ENCODE data around the gene DCBLD1. TPM values are rescaled to one million over a fixed set of nuclear protein-coding genes. Genes with fewer than 3 reads are reported as not detected.

The DCBLD1 gene
- total and polyA plus RNA-seq, 12 donors = 2.7 to 7.2 (median 4.2) TPM

DNA sequence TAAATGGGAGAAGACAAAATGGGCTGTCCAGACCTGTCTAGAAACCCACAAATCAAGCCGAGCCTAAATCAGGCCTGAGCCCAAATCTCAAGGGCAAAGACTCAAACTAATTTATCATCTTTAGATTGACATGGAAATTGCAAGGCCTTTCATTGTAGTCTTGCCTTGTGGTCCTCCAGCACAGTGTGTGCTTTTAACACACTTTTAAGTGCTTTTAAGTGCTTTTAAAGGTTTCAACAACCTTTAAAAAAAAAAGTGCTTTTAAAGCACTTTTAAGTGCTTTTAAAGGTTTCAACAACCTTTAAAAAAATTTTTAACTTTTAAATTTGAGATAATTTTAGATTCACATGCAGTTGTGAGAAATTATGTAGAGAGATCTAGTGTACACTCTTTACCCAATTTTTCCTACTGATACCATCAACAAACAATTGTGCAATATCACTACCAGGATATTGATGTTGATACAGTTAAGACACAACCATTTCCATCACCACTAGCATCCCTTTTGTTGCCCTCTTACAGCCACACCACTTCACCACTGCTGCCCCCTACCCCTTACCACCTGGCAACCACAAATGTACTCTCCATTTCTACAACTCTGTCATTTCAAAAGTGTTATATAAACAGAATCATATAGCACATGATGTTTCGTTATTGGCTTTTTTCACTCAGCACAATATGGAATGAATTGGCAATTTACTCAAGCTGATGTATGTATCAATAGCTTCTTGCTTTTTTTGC, 23.1 kb upstream of the DCBLD1 start:
- H3K4me1 ChIP-seq = no peaks in the 10 kb centered on the region
- H3K9me3 ChIP-seq = no peaks in the 10 kb centered on the region
- DNase-seq (no peak), ATAC-seq (no peak)
- TF ChIP-seq, protein P1, sequence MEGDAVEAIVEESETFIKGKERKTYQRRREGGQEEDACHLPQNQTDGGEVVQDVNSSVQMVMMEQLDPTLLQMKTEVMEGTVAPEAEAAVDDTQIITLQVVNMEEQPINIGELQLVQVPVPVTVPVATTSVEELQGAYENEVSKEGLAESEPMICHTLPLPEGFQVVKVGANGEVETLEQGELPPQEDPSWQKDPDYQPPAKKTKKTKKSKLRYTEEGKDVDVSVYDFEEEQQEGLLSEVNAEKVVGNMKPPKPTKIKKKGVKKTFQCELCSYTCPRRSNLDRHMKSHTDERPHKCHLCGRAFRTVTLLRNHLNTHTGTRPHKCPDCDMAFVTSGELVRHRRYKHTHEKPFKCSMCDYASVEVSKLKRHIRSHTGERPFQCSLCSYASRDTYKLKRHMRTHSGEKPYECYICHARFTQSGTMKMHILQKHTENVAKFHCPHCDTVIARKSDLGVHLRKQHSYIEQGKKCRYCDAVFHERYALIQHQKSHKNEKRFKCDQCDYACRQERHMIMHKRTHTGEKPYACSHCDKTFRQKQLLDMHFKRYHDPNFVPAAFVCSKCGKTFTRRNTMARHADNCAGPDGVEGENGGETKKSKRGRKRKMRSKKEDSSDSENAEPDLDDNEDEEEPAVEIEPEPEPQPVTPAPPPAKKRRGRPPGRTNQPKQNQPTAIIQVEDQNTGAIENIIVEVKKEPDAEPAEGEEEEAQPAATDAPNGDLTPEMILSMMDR (IDR thresholded peaks at IDR 0.05) = no peak
- intact Hi-C loops (cut with DNase I) = no loop called here
- no peak overlapping the region for H3K27ac ChIP-seq
- 83 to 93% methylated on average over 2 of the region's 2 CpGs for WGBS, 2 donors
- H3K36me3 ChIP-seq = no peaks in the 10 kb centered on the region
- no peaks in the 10 kb centered on the region for H3K27me3 ChIP-seq
- no peak overlapping the region for H3K4me3 ChIP-seq

DNA sequence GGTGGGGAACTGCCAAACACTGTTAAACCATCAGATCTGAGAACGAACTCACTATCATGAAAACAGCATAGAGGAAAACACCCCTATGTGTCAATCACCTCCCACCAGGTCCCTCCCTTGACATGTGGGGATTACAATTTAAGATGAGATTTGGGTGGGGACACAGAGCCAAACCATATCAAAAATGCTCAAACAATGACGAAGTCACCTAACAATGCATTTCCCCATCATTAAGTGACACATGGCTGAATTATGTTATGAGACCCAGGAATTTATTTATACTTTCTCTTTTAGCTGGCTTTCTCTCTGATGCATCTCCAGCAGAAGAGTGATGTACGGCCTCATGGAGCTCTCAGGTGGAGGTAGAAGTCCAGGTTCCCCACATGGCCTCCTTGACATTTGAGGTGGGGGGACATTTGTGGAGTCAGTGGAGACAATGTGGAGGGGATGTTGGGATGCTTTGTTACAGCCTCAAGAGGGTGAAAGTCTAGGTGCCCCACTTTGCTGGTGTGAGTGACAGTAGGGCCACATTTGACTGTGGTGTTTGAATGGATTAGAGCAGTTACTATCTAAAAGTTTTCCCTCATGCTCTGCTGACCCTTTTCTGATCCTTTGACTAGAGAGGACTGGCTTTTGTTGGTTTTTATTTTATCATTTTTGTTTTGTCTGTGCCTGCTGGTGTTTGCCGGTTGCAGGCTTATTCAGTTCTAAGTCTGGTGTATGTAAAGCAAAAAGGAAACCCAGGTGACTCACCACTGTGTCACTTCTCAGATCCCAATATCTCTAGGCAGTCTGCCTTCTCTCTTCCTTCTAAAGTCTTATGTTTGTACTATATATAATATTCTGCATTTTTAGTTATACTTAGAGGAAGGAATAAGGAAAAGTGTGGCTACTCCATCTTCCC, 18.5 kb upstream of the DCBLD1 start:
- intact Hi-C loops (cut with DNase I) = no loop called here
- DNase-seq = no peak
- Histone ChIP-seq H3K4me3 (no peak overlapping the region), H3K36me3 (no peaks in the 10 kb centered on the region), H3K9me3 (no peaks in the 10 kb centered on the region), H3K27me3 (peaks cover 0 to 3% (median 0%) of the 10 kb centered on the region in 7 donors), H3K4me1 (no peaks in the 10 kb centered on the region), H3K27ac (no peak overlapping the region)
- TF ChIP-seq, protein P1 (IDR thresholded peaks at IDR 0.05) = no peak
- 73 to 76% methylated on average over 4 of the region's 4 CpGs for WGBS, 2 donors
- no peak for ATAC-seq

DNA sequence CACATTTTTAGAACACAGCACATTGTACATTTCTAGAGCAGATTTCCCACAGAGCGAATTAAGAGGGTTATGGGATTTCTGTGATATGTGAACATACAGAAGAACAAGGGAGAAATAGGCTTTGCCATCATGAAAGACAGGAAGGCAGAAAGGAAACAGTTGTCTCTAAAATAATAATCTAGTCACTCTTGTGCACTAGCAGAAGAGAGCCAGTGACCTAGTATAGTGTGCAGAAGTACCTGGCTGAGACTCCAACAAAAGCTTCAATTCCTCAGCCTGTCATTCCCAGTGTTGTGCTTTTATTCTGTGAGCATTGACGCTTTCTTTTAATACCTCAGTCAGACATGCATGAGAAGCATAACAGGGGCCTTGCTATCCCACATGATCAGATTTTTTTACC, 17.8 kb upstream of the DCBLD1 start:
- no peak for DNase-seq
- intact Hi-C loops (cut with DNase I) = no loop called here
- Histone ChIP-seq H3K4me3 (no peak overlapping the region), H3K36me3 (no peaks in the 10 kb centered on the region), H3K27ac (no peak overlapping the region), H3K27me3 (peaks cover 0 to 3% (median 0%) of the 10 kb centered on the region in 7 donors), H3K4me1 (no peaks in the 10 kb centered on the region), H3K9me3 (no peaks in the 10 kb centered on the region)
- TF ChIP-seq, protein P1 (IDR thresholded peaks at IDR 0.05) = no peak
- no peak for ATAC-seq
- WGBS, 2 donors = 74 to 91% methylated on average over 2 of the region's 2 CpGs

DNA sequence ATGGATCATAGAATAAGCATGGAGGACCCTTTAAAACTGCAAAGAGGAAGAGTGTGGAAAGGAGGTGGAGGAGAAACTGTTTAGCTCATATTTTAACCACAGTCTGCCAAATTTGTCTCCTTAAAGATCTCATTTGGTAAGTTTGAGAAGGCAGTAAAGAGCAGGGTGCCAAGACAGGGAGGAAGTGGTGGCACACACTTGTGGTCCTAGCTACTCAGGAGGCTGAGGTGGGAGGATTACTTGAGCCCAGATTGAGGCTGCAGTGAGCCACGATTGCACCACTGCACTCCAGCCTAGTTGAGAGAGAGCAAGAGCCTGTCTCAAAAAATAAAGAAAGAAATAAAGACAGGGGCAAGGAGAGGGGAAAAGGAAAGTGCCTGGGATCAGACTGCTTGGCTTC, 16.8 kb upstream of the DCBLD1 start:
- intact Hi-C loops (cut with DNase I) = no loop called here
- DNase-seq (no peak), ATAC-seq (no peak)
- H3K27me3 ChIP-seq = peaks cover 0 to 3% (median 0%) of the 10 kb centered on the region in 7 donors
- no peak overlapping the region for H3K4me3 ChIP-seq
- H3K36me3 ChIP-seq = no peaks in the 10 kb centered on the region
- no peaks in the 10 kb centered on the region for H3K9me3 ChIP-seq
- TF ChIP-seq, protein P1 (IDR thresholded peaks at IDR 0.05) = no peak
- WGBS, 2 donors = 7 to 54% methylated on average over 1 of the region's 1 CpG
- no peak overlapping the region for H3K27ac ChIP-seq
- H3K4me1 ChIP-seq = no peaks in the 10 kb centered on the region

Data from heart right ventricle (tissue), 16 donors.